KMS-11 (cell line): Measurements from ENCODE around the gene PRCC.

Source experiments
- H2AFZ ChIP-seq: fragments of 200-600 bp; sonication (generic); 2 replicates; pipeline ENCODE4 v1.6.1; 2016; ENCODE audit warnings: antibody characterized with exemption, mixed run types, low read depth
- H3K27ac ChIP-seq: fragments of 200-600 bp; sonication (generic); 2 replicates; pipeline ENCODE4 v1.6.1; 2016; ENCODE audit warnings: mild to moderate bottlenecking, mixed run types
- H3K27me3 ChIP-seq: fragments of 200-600 bp; sonication (generic); 2 replicates; pipeline ENCODE4 v1.6.1; 2017; ENCODE audit warnings: mild to moderate bottlenecking, low read depth, mixed run types, moderate library complexity; ENCODE audit not compliant: insufficient read depth
- H3K36me3 ChIP-seq: fragments of 200-600 bp; sonication (generic); 2 replicates; pipeline ENCODE4 v1.6.1; 2017; ENCODE audit warnings: mild to moderate bottlenecking, mixed run types; ENCODE audit not compliant: insufficient read depth
- H3K4me1 ChIP-seq: fragments of 200-600 bp; sonication (generic); 2 replicates; pipeline ENCODE4 v1.6.1; 2016; ENCODE audit warnings: mild to moderate bottlenecking, low read depth, mixed run types; ENCODE audit not compliant: poor library complexity, severe bottlenecking
- H3K4me2 ChIP-seq: fragments of 200-600 bp; sonication (generic); 2 replicates; pipeline ENCODE4 v1.7.0; 2016; ENCODE audit warnings: mild to moderate bottlenecking, mixed run types
- H3K4me3 ChIP-seq: fragments of 200-600 bp; sonication (generic); IDR thresholded peaks from 2 replicates; pipeline ENCODE4 v1.6.1; 2017; ENCODE audit warnings: low read depth, low read length, mixed read lengths; ENCODE audit not compliant: insufficient read depth
- H3K79me2 ChIP-seq: fragments of 200-600 bp; sonication (generic); 2 replicates; pipeline ENCODE4 v1.6.1; 2016; ENCODE audit warnings: low read depth, mixed run types; ENCODE audit not compliant: insufficient read depth
- H3K9ac ChIP-seq: fragments of 200-600 bp; sonication (generic); 2 replicates; pipeline ENCODE4 v1.6.1; 2016; ENCODE audit warnings: mild to moderate bottlenecking, mixed run types
- H4K20me1 ChIP-seq: fragments of 200-600 bp; sonication (generic); 2 replicates; pipeline ENCODE4 v1.6.1; 2016; ENCODE audit warnings: mild to moderate bottlenecking, mixed run types; ENCODE audit not compliant: insufficient read depth
- CTCF ChIP-seq: fragments of 200-600 bp; sonication (generic); conservative IDR thresholded peaks from 2 replicates; pipeline ENCODE4 v1.6.1; 2017; ENCODE audit warnings: low read depth, mild to moderate bottlenecking, antibody characterized with exemption, low read length, moderate library complexity, mixed read lengths

PRCC gene

GRCh38 chr1:156840898-156841279 is 73.6 kb downstream of the PRCC start:
- no peak overlapping the region for H3K4me3 ChIP-seq
- H3K36me3 ChIP-seq: no peaks in the 10 kb centered on the region
- H2AFZ ChIP-seq: no peak overlapping the region
- peaks cover 86% of the 10 kb centered on the region for H3K27me3 ChIP-seq
- H3K4me2 ChIP-seq: no peak overlapping the region
- no peak overlapping the region for H3K9ac ChIP-seq
- H3K27ac ChIP-seq: no peak overlapping the region
- H3K79me2 ChIP-seq: no peaks in the 10 kb centered on the region
- H4K20me1 ChIP-seq: no peaks in the 10 kb centered on the region
- H3K4me1 ChIP-seq: no peaks in the 10 kb centered on the region
- TF ChIP-seq CTCF: no peak

- H3K79me2 ChIP-seq: no peaks in the 10 kb centered on the region
- H3K9ac ChIP-seq: no peak overlapping the region
- H4K20me1 ChIP-seq: no peaks in the 10 kb centered on the region
- H3K4me1 ChIP-seq: no peaks in the 10 kb centered on the region
- H3K4me2 ChIP-seq: no peak overlapping the region
- H3K27me3 ChIP-seq: peaks cover 86% of the 10 kb centered on the region
- H3K36me3 ChIP-seq: no peaks in the 10 kb centered on the region
- TF ChIP-seq CTCF: no peak
- H3K27ac ChIP-seq: no peak overlapping the region
- H2AFZ ChIP-seq: no peak overlapping the region
- no peak overlapping the region for H3K4me3 ChIP-seq
Observed at GRCh38 chr1:156841295-156841855, 74.0 kb downstream of the PRCC start.

- H3K4me2 ChIP-seq: no peak overlapping the region
- no peaks in the 10 kb centered on the region for H3K4me1 ChIP-seq
- no peak for TF ChIP-seq CTCF
- H3K4me3 ChIP-seq: no peak overlapping the region
- H4K20me1 ChIP-seq: no peaks in the 10 kb centered on the region
- H3K27me3 ChIP-seq: peaks cover 88% of the 10 kb centered on the region
- no peak overlapping the region for H3K27ac ChIP-seq
- no peak overlapping the region for H3K9ac ChIP-seq
- no peaks in the 10 kb centered on the region for H3K79me2 ChIP-seq
- H3K36me3 ChIP-seq: no peaks in the 10 kb centered on the region
- H2AFZ ChIP-seq: no peak overlapping the region
Observed at GRCh38 chr1:156842618-156843300, 75.4 kb downstream of the PRCC start.

- no peak overlapping the region for H2AFZ ChIP-seq
- H3K27me3 ChIP-seq: peaks cover 85% of the 10 kb centered on the region
- H3K4me2 ChIP-seq: no peak overlapping the region
- H3K4me3 ChIP-seq: no peak overlapping the region
- no peaks in the 10 kb centered on the region for H3K79me2 ChIP-seq
- H4K20me1 ChIP-seq: no peaks in the 10 kb centered on the region
- no peak overlapping the region for H3K9ac ChIP-seq
- no peak for TF ChIP-seq CTCF
- H3K4me1 ChIP-seq: no peaks in the 10 kb centered on the region
- H3K27ac ChIP-seq: no peak overlapping the region
- no peaks in the 10 kb centered on the region for H3K36me3 ChIP-seq
Observed at GRCh38 chr1:156844102-156844501, 76.8 kb downstream of the PRCC start.
